Astrocyte of the spinal cord (primary cell): ENCODE data around the gene OGFOD2.
"Not testable (repeated sequence)": the region's sequence is repeated elsewhere in the genome, so short reads cannot be mapped to it uniquely, and the experiment has no call there.

Source experiments
- DNase-seq: peaks from one replicate; pipeline ENCODE4 v3.0.0; 2011; ENCODE audit warnings: low read depth, low spot score
- H3K4me3 ChIP-seq: 2 replicates; pipeline ENCODE4 v1.5.1; 2011; ENCODE audit warnings: low read depth, mild to moderate bottlenecking, low read length, moderate library complexity
- in situ Hi-C: cut with HindIII; loops from 2 replicates; pipeline ENCODE4 v1.10.0; 2017; ENCODE audit warnings: low sequenced_read_pairs
- TF ChIP-seq, protein P1 (sequence below): IDR thresholded peaks from 2 replicates; pipeline ENCODE4 v1.5.1; 2012; ENCODE audit warnings: low read depth, mild to moderate bottlenecking, low read length, inconsistent platforms

Gene OGFOD2

DNA sequence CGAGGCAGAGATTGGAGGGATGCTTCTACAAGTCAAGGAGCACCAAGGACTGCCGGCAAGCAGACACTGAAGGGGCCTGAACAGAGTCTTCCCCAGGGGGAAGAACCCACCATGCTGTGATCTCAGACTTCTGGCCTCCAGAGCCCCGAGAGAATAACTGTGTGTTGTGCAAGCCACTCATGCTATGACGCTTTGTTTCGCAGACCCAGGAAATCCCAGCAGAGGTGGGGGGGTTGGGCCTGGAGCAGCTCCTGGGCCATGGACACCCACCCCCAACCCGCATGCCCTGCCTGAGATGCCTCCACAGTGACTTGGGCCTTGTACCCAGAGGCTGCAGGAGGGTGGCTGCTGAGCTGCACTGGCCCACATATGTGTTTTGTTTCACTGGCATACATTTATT lies 36.7 kb downstream of the OGFOD2 start:
- TF ChIP-seq, protein P1, sequence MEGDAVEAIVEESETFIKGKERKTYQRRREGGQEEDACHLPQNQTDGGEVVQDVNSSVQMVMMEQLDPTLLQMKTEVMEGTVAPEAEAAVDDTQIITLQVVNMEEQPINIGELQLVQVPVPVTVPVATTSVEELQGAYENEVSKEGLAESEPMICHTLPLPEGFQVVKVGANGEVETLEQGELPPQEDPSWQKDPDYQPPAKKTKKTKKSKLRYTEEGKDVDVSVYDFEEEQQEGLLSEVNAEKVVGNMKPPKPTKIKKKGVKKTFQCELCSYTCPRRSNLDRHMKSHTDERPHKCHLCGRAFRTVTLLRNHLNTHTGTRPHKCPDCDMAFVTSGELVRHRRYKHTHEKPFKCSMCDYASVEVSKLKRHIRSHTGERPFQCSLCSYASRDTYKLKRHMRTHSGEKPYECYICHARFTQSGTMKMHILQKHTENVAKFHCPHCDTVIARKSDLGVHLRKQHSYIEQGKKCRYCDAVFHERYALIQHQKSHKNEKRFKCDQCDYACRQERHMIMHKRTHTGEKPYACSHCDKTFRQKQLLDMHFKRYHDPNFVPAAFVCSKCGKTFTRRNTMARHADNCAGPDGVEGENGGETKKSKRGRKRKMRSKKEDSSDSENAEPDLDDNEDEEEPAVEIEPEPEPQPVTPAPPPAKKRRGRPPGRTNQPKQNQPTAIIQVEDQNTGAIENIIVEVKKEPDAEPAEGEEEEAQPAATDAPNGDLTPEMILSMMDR = no peak
- no peak for DNase-seq
- in situ Hi-C loops = no loop called here
- no peak overlapping the region for H3K4me3 ChIP-seq

DNA sequence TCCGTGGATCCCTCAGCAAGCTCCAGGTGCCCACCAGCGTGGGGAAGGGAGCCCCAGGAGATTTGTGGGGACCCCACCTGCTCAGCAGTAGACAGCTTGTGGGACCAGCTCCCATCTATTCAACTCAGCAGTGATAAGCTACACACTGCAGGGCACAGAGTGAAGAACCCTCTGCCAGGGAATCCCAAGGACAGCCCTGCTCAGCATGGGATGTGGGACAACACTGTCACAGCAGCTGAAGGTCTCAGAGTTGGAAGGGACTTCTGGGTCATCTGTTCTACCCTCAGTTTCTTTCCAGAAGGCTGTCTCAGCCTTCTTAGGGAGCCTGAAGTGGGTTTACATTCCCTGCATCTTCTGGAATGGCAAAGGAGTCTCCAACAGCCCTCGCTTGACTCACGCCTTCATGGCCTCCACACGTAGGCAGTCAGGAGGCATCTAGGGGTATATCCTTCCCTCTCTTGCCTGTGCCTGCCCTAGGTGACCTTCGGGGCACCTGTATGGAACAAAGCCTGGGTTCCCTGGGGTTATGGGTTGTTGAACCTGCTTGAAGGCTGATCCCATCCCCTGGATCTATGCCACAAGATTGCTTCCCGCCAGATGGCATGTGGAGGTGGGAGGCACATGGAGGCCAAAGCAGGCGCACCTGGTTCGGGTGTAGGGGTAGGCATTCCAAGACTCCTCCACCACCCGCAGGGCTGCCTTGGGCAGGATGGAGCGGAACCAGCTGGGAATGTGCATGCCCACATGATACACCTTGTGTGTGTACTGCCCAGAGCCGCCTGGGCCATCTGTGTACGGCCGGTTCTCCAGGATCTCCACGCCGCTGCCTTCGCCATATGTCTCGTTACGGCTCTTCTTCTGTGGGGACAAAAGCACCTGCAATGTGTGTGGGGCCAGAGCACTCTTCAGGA lies 38.4 kb downstream of the OGFOD2 start:
- TF ChIP-seq, protein P1 = no peak
- in situ Hi-C loops = no loop called here
- no peak for DNase-seq
- no peak overlapping the region for H3K4me3 ChIP-seq

DNA sequence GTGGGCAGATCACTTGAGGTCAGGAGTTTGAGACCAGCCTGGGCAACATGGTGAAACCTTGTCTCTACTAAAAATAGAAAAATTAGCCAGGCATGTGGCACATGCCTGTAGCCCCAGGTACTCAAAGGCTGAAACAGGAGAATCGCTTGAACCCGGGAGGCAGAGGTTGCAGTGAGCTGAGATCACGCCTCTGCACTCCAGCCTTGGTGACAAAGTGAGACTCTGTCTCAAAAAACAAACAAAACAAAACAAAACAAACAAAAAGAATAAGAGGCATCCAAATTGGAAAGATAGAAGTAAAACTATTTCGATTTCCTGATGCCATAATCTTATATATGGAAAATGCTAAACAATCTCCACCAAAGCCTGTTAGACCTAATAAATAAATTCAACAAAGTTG lies 39.4 kb downstream of the OGFOD2 start:
- DNase-seq, in situ Hi-C loops, H3K4me3 ChIP-seq: not testable (repeated sequence)

DNA sequence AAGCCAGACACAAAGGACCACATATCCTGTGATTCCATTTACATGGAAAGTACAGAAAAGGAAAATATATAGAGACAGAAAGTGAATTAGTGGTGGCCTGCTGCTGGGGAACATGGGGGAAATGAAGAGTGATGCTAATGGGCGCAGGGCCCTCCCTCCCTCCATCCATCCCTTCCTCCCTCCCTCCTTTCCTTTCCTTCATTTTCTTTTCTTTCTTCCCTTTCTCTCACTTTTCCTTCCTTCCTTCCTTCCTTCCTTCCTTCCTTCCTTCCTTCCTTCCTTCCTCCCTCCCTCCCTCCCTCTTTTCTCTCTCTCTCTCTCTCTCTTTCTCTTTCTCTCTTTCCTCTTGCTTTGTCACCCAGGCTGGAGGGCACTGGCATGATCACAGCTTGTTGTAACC lies 42.7 kb downstream of the OGFOD2 start:
- in situ Hi-C loops = no loop called here
- H3K4me3 ChIP-seq = no peak overlapping the region
- TF ChIP-seq, protein P1 = no peak
- no peak for DNase-seq

DNA sequence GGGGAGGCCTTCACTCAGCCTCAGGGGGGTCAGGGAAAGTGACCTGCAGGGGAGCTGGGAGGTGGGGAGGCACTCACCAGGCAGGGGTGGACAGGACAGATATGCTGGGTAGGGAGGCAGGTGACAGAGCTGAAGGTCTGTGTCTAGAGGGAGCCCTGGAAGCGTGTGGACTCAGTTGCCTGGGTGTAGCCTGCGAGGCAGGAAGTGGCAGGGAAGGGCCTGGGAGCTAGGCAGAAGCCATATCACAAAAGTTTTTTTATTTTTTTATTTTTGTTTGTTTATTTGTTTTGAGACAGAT lies 44.7 kb downstream of the OGFOD2 start:
- in situ Hi-C loops = no loop called here
- H3K4me3 ChIP-seq = no peak overlapping the region
- TF ChIP-seq, protein P1 = no peak
- no peak for DNase-seq

DNA sequence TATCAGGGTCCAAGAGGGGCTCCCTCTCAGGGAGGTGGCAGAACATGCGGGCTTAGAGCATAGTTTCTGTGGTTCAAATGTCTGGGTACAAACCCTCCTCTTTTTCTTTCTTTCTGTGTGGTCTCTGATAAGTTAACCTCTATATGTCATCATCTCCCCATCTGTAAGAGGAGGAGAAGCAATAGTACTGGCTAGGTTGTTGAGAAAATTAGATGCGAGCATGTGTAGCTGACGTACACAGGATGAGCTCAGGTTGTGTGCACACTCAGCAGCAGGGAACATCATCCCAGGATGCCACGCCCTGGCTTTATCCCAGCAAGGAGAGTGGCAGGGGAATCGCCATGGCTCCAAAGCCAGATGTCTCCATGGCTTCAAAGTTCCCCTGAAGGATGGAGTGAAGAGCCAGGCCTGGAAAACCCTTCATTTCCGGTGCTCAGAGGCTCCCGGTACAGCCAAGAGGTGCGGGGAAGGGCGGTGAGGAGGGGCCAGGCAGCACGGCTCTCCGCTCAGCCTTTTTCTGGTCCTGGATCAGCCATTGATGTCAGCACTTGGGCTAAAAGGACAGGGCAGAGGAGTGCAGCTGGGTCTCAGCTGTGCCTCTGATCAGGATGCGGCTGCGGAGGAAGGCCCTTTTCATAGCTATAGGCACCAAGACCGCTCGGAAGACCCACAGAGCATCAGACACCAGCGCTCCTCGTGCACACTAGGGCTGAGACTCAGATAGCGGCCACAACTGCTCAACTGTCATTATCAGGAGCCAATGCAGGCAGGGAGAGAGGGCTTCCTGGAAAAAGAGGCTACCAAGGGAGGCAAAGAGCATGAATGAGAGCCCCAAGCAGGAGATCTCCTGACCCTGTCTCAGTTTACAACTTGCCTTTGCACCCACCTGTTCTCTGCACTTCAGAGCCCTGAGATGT lies 46.9 kb downstream of the OGFOD2 start:
- TF ChIP-seq, protein P1 = no peak
- no peak for DNase-seq
- in situ Hi-C loops = no loop called here
- H3K4me3 ChIP-seq = no peak overlapping the region

DNA sequence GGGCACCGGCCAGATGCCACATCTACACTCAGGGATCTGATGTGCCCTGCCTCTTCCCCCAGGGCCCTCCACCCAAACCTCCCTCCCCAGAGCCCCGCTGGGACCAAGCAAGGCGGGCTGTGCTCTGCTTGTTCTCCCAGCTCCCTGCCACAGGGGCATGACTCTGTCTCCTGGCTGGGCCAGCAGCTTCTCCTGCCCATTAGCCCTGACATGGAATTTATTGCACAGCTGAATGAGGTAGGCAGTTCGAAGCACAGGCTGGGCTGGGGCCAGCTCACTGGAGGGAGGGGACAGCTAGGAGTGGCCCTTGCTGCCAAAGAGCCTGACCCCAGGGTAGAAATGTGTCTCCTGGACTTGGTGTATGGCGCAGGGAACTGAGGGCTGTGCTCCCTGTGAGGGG lies 47.8 kb downstream of the OGFOD2 start:
- TF ChIP-seq, protein P1 = no peak
- in situ Hi-C loops = no loop called here
- DNase-seq = no peak
- no peak overlapping the region for H3K4me3 ChIP-seq
